SKM-1 (cell line): ENCODE data around the gene HMGCS2.
"Not testable (repeated sequence)": the region's sequence is repeated elsewhere in the genome, so short reads cannot be mapped to it uniquely, and the experiment has no call there.

Source experiments
- DNase-seq: peaks from one replicate; lab custom pipeline; 2025; ENCODE audit not compliant: unreplicated experiment; lab: John Stamatoyannopoulos, UW

The HMGCS2 gene

GRCh38 chr1:119731741-119732430 is 36.8 kb downstream of the HMGCS2 start:
- no peak for DNase-seq

- no peak for DNase-seq
These were observed 37.6 kb downstream of the HMGCS2 start for GRCh38 chr1:119731060-119731459.

- no peak for DNase-seq
These were observed 39.7 kb downstream of the HMGCS2 start for GRCh38 chr1:119729044-119729443.

GRCh38 chr1:119727991-119728390 is 40.7 kb downstream of the HMGCS2 start:
- no peak for DNase-seq

GRCh38 chr1:119725626-119726025 is 43.1 kb downstream of the HMGCS2 start:
- DNase-seq = no peak

GRCh38 chr1:119724611-119725218 is 44.0 kb downstream of the HMGCS2 start:
- DNase-seq = no peak

GRCh38 chr1:119721896-119722295 is 46.8 kb downstream of the HMGCS2 start:
- no peak for DNase-seq

GRCh38 chr1:119720866-119721440 is 47.8 kb downstream of the HMGCS2 start:
- no peak for DNase-seq

- DNase-seq = no peak
These were observed 49.7 kb downstream of the HMGCS2 start for GRCh38 chr1:119718972-119719371.

GRCh38 chr1:119718409-119718808 is 50.3 kb downstream of the HMGCS2 start:
- no peak for DNase-seq

GRCh38 chr1:119715542-119715941 is 53.2 kb downstream of the HMGCS2 start:
- DNase-seq = no peak

- no peak for DNase-seq
These were observed 54.1 kb downstream of the HMGCS2 start for GRCh38 chr1:119714583-119714982.

- no peak for DNase-seq
These were observed 54.8 kb downstream of the HMGCS2 start for GRCh38 chr1:119713749-119714456.

GRCh38 chr1:119713039-119713748 is 55.5 kb downstream of the HMGCS2 start:
- DNase-seq = no peak

- no peak for DNase-seq
These were observed 56.2 kb downstream of the HMGCS2 start for GRCh38 chr1:119712342-119713038.

- DNase-seq = peak; percentile 95
These were observed 56.8 kb downstream of the HMGCS2 start, which contains the start of gene PHGDH for GRCh38 chr1:119711804-119712341. TSS of gene PHGDH (plus strand) at chr1:119711934. CDS start at chr1:119712023, 89 bp downstream.

- not testable (repeated sequence) for DNase-seq
These were observed 57.3 kb downstream of the HMGCS2 start for GRCh38 chr1:119711356-119711803.

- DNase-seq = not testable (repeated sequence)
These were observed 62.1 kb downstream of the HMGCS2 start for GRCh38 chr1:119706599-119706998.

GRCh38 chr1:119703666-119704450 is 64.8 kb downstream of the HMGCS2 start:
- DNase-seq = no peak
